Cardiac fibroblast (primary cell): ENCODE data around the gene EIF4G1.

Experiments used
- DNase-seq, 2 donors: peaks; one replicate each; pipeline versions ENCODE4 v3.0.0 to v3.0.0-alpha.2; 2010; ENCODE audit warnings: low read depth in 2 of 2
- H3K4me3 ChIP-seq, 2 donors: replicated peaks in 1 of 2; 1 replicate in 1 of 2; 2 replicates in 1 of 2; pipeline ENCODE4 v1.5.1; 2011; ENCODE audit warnings: low read depth in 2 of 2, low read length in 2 of 2, mild to moderate bottlenecking in 2 of 2, moderate library complexity in 1 of 2
- TF ChIP-seq, protein P1 (sequence below): IDR thresholded peaks from one replicate; pipeline ENCODE4 v1.5.1; 2011; ENCODE audit warnings: low read depth, mild to moderate bottlenecking, low read length, inconsistent platforms

The EIF4G1 gene

DNA sequence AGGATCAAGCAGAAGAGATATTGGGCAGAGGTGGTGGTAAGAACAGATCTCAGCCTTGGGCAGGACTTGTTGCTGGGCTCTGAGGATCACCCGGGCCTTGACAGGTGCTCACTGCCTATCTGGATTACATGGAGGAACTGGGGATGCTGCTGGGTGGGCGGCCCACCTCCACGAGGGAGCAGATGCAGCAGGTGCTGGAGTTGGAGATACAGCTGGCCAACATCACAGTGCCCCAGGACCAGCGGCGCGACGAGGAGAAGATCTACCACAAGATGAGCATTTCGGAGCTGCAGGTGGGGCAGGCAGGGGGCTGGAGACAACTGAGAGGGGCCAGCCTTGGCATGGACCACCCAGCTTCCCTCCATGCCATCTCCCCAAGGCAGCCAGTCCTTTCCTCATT lies 30.7 kb upstream of the EIF4G1 start:
- no peak overlapping the region for H3K4me3 ChIP-seq
- no peak for DNase-seq
- TF ChIP-seq, protein P1, sequence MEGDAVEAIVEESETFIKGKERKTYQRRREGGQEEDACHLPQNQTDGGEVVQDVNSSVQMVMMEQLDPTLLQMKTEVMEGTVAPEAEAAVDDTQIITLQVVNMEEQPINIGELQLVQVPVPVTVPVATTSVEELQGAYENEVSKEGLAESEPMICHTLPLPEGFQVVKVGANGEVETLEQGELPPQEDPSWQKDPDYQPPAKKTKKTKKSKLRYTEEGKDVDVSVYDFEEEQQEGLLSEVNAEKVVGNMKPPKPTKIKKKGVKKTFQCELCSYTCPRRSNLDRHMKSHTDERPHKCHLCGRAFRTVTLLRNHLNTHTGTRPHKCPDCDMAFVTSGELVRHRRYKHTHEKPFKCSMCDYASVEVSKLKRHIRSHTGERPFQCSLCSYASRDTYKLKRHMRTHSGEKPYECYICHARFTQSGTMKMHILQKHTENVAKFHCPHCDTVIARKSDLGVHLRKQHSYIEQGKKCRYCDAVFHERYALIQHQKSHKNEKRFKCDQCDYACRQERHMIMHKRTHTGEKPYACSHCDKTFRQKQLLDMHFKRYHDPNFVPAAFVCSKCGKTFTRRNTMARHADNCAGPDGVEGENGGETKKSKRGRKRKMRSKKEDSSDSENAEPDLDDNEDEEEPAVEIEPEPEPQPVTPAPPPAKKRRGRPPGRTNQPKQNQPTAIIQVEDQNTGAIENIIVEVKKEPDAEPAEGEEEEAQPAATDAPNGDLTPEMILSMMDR: no peak

DNA sequence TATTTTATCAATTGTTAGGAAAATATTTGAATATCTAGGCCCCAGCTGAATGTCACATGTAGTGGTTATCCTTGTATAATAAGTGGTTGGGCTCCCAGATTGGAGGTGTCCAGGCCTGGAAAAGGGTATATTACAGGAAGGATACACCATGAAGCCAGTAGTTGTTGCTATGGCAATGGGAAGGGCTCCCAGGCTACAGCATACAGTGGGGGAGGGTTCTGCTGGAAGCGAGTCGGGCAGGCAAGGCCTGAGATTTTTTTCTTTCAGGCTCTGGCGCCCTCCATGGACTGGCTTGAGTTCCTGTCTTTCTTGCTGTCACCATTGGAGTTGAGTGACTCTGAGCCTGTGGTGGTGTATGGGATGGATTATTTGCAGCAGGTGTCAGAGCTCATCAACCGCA lies 29.7 kb upstream of the EIF4G1 start:
- TF ChIP-seq, protein P1: peak; percentile 49
- DNase-seq: peak; percentile 79 to 92
- no peak overlapping the region for H3K4me3 ChIP-seq

DNA sequence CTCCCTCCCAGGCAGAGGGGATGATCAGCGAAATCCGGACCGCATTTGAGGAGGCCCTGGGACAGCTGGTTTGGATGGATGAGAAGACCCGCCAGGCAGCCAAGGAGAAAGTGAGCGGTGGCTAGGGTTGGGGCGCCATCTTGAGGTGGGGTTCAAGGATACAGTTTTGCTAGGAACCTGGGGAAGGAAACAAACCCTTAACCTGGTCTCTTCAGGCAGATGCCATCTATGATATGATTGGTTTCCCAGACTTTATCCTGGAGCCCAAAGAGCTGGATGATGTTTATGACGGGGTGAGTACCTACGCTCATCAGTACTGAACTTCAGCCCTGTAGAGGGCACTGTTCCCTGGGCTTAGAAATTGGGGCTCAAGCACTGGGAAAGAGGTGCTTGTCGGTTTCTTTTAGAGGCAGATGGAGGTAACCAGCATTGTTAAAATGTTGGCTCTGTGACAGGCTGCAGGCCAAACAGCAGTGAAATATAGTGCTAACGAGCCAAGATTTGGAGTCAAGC lies 24.9 kb upstream of the EIF4G1 start:
- TF ChIP-seq, protein P1: peak; percentile 69
- no peak overlapping the region for H3K4me3 ChIP-seq
- DNase-seq: peak; percentile 60 to 64

DNA sequence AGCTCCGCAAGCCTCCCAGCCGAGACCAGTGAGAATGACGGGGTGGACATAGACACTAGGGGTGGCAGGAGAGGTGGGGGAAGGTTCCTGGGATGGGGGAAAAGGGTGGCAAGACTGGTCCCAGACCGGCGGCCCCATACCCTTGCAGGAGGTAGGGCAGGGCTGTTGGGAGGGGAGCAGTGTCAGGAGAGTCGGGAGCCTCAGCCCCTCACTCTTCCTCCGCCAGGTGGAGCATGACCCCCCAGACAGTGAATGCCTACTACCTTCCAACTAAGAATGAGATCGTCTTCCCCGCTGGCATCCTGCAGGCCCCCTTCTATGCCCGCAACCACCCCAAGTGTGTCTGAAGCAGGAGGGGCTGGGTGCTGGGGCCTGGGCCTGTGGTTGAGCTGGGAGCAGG lies 24.1 kb upstream of the EIF4G1 start:
- no peak overlapping the region for H3K4me3 ChIP-seq
- DNase-seq: no peak
- TF ChIP-seq, protein P1: no peak

DNA sequence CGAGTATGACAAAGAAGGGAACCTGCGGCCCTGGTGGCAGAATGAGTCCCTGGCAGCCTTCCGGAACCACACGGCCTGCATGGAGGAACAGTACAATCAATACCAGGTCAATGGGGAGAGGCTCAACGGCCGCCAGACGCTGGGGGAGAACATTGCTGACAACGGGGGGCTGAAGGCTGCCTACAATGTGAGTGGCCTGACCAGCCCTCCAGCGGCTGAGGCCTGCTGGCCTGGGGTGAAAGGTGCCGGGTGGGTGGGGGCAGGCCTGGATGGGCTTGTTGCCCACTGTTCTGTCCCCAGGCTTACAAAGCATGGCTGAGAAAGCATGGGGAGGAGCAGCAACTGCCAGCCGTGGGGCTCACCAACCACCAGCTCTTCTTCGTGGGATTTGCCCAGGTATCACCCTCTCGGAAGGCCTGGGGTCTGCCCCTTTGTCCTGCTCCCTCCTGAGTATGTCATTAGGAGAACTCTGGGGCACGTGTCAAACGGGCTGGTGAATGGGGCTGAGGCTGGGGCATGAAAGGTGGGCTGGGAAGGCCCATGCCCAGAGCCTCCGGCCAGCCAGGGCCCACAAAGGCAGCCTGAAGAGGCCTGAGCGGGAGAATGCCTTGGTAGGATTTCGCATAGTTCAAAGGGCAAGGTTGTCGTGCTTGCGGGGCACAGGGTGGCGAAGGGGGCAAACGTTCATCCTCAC lies 23.2 kb upstream of the EIF4G1 start:
- TF ChIP-seq, protein P1: no peak
- no peak overlapping the region for H3K4me3 ChIP-seq
- no peak for DNase-seq

DNA sequence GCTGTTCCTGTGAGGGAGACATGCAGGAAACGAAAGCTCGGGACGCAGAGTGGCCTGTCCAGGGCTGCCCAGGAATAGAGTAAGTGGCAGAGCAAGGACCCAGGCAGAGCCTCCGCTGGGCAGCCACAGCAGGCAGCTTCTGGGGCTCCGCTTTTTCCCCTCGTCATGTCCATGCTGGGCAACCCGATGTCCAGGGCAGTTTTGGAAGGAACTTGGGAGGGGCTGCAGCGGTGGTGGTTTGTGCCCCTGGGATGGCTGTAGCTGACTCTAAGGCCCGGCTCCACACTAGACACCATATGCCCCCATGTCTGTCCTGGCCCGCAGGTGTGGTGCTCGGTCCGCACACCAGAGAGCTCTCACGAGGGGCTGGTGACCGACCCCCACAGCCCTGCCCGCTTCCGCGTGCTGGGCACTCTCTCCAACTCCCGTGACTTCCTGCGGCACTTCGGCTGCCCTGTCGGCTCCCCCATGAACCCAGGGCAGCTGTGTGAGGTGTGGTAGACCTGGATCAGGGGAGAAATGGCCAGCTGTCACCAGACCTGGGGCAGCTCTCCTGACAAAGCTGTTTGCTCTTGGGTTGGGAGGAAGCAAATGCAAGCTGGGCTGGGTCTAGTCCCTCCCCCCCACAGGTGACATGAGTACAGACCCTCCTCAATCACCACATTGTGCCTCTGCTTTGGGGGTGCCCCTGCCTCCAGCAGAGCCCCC lies 22.5 kb upstream of the EIF4G1 start:
- TF ChIP-seq, protein P1: no peak
- no peak overlapping the region for H3K4me3 ChIP-seq
- DNase-seq: no peak
